AG09309 (cell line): Measurements from ENCODE around the gene RAB44.

Source experiments
- DNase-seq: peaks from one replicate; pipeline ENCODE4 v3.0.0-alpha.2; 2010; ENCODE audit warnings: low read depth
- H3K4me3 ChIP-seq: 2 replicates; pipeline ENCODE4 v1.5.1; 2011; ENCODE audit warnings: mild to moderate bottlenecking, low read depth, low read length, moderate library complexity; ENCODE audit not compliant: control insufficient read depth
- CTCF ChIP-seq: IDR thresholded peaks from 2 replicates; pipeline ENCODE4 v1.5.1; 2011; ENCODE audit warnings: mild to moderate bottlenecking, low read depth, low read length, inconsistent platforms; ENCODE audit not compliant: insufficient read depth, control insufficient read depth; ENCODE audit errors: missing control alignments

The RAB44 gene

GRCh38 chr6:36771145-36771544 lies 73.5 kb downstream of the RAB44 start:
- no peak for TF ChIP-seq CTCF
- H3K4me3 ChIP-seq: no peak overlapping the region
- no peak for DNase-seq

DNA sequence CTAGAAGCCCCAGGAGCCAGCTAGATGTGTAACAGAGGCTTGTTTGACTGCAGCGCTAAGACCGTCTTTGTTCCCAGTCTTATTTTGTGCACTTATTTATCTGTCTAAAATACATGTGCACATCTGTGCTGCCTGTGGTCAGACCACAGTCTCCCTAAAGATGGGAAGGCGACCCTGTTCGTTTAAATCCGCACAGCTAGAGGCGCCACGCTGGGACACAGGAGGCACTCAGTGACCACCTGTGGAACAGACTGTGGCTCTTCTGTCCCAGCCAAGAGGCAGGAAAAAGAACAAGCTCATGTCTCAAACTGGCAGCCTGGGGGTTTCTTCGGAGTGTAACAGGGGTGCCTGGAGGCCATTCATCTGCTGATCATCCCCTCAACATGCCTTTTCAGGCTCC lies 74.8 kb downstream of the RAB44 start:
- H3K4me3 ChIP-seq: no peak overlapping the region
- TF ChIP-seq CTCF: no peak
- DNase-seq: no peak

GRCh38 chr6:36774331-36774730 lies 76.7 kb downstream of the RAB44 start:
- DNase-seq: no peak
- TF ChIP-seq CTCF: no peak
- H3K4me3 ChIP-seq: no peak overlapping the region

- H3K4me3 ChIP-seq: no peak overlapping the region
- no peak for DNase-seq
- no peak for TF ChIP-seq CTCF
Measured at GRCh38 chr6:36776167-36776566, 78.5 kb downstream of the RAB44 start.

DNA sequence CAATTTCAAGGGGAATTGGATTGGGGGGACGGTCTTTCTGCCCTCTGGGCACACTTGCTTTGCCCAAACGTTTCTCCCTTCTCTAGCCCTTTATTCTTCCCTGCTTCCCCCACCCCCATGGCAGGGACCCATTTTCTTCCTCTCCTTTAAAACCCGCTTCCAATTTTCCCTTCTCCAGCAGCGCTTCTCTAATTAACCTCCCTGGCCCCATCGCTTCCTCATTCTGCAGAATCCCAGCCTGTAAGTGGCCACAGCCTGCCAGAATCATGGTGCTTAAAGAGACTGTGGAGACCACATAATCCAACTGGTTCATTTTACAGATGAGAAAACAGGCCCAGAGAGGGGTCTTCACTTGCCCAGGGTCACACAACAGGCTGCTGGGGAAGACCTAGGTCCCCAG lies 80.2 kb downstream of the RAB44 start:
- DNase-seq: no peak

DNA sequence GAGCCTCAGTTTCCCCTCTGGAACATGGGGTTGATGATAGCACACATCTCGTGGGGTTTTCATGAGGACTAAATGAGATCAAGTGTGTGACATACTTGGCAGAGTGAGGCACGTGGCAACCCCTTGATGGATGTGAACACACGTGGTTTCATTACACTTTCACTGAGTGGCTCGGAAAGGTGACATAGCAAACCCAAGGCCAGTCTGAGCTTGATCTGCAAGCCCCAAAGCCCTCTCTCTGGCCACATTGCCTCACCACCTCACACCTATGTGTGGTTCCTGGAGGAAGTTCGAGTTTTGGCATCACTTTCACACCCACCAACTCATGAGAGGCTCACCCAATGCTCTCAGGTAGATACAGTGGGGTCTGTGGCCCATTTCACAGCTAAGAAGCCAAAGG lies 81.6 kb downstream of the RAB44 start:
- DNase-seq: no peak
- H3K4me3 ChIP-seq: no peak overlapping the region
- TF ChIP-seq CTCF: no peak

More for the DNA sequence above, 80.2 kb downstream of the RAB44 start:
- H3K4me3 ChIP-seq: no peak overlapping the region
- no peak for TF ChIP-seq CTCF

- TF ChIP-seq CTCF: no peak
- no peak for DNase-seq
- H3K4me3 ChIP-seq: no peak overlapping the region
Measured at GRCh38 chr6:36780442-36781177, 83.0 kb downstream of the RAB44 start.
